ENCODE results near the gene CMSS1. TPM values are rescaled to one million over a fixed set of nuclear protein-coding genes. Genes with fewer than 3 reads are reported as not detected.

The CMSS1 gene
- total RNA-seq, 1 donor from 2014 or later: 34.8 TPM

DNA sequence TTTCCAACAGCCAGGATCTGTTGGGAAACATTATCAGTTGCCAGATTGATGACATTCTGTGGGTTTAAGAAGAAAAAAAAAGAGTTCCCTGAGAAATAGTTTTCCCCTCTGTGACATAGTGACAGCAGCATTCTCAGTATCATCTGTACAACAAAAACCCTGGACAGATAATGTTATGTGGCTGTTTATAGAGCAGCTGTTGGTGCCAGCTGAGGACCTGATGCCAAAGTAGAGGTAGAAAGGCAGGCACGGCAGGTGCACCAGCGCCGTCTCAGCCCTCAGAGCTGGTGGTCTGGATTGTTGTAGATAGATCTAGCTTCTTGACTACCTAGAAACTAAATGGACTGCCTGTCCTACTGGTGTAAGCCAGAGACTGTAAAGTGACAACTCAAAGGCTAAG is 352.8 kb downstream of the CMSS1 start:
- H3K4me1 ChIP-seq: peaks cover 41% of the 10 kb centered on the region
- TF ChIP-seq, protein P1, sequence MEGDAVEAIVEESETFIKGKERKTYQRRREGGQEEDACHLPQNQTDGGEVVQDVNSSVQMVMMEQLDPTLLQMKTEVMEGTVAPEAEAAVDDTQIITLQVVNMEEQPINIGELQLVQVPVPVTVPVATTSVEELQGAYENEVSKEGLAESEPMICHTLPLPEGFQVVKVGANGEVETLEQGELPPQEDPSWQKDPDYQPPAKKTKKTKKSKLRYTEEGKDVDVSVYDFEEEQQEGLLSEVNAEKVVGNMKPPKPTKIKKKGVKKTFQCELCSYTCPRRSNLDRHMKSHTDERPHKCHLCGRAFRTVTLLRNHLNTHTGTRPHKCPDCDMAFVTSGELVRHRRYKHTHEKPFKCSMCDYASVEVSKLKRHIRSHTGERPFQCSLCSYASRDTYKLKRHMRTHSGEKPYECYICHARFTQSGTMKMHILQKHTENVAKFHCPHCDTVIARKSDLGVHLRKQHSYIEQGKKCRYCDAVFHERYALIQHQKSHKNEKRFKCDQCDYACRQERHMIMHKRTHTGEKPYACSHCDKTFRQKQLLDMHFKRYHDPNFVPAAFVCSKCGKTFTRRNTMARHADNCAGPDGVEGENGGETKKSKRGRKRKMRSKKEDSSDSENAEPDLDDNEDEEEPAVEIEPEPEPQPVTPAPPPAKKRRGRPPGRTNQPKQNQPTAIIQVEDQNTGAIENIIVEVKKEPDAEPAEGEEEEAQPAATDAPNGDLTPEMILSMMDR (IDR thresholded peaks at IDR 0.05; ENCODE audit: borderline replicate concordance): no peak
- peak overlapping the region; percentile 59 for H3K27ac ChIP-seq (replicated peaks)
- H3K27me3 ChIP-seq (ENCODE audit: low read depth): no peaks in the 10 kb centered on the region
- DNase-seq: no peak
- H3K9me3 ChIP-seq (replicated peaks): no peaks in the 10 kb centered on the region
- intact Hi-C loops (cut with micrococcal nuclease): no loop called here
- H3K36me3 ChIP-seq: peaks cover 6% of the 10 kb centered on the region
- no peak overlapping the region for H3K4me3 ChIP-seq

DNA sequence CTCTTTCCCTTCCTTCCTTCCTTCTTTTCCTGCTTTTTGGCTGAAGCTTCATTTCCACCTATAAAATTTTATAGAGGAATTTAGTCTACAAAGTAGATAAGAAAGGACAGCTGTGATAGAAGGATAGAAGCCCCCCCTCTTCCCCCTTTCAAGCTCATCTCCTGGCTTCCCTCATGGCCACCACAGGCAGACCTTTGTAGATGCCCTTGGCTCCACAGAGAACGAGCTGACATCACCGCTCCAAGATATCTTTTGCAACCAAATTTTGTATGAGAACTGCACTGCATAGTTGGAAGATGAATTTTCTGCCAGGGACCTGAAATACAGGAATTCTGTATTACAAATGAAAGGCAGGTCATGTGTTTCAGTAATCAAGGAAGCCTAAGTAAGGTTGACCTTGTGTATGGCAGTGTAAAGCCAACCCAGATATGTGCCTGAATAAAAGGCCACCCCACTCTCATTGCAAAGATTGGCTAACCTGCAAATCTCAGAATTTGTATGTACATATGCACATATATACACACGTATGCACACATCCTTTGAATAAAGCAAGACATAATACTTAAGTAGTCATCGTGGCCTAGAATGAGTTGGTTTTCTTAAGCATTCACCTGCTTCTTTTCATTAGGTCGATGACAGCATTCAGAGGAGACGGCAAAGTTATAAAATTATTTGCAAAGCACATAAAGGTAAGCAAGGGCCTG is 353.7 kb downstream of the CMSS1 start:
- DNase-seq: no peak
- Histone ChIP-seq H3K27ac (replicated peaks) (no peak overlapping the region), H3K4me3 (no peak overlapping the region), H3K9me3 (replicated peaks) (no peaks in the 10 kb centered on the region), H3K27me3 (ENCODE audit: low read depth) (no peaks in the 10 kb centered on the region), H3K36me3 (peaks cover 6% of the 10 kb centered on the region), H3K4me1 (peaks cover 49% of the 10 kb centered on the region)
- TF ChIP-seq, protein P1 (IDR thresholded peaks at IDR 0.05; ENCODE audit: borderline replicate concordance): no peak
- intact Hi-C loops (cut with micrococcal nuclease): no loop called here

DNA sequence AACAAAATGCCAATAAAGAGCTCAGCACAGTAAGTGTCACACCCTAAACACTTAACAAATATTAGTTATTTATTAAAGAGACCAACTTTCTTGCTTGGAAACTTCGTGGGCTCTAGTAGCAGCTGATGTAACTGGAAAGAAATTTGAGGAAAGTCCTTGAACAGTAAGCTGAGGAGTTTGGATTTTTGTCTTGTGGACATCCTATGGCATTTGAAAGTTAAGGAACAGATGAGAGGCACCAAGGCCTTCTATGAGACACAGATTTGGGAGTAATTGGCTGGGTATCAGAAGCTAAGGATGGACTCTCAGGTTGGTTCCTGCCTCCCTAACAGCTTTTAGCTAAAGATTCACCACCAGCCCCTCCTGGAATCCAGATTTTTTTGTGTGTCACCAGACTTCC is 356.3 kb downstream of the CMSS1 start:
- no peak for DNase-seq
- intact Hi-C loops (cut with micrococcal nuclease): no loop called here
- TF ChIP-seq, protein P1 (IDR thresholded peaks at IDR 0.05; ENCODE audit: borderline replicate concordance): no peak
- H3K4me1 ChIP-seq: peaks cover 40% of the 10 kb centered on the region
- H3K27ac ChIP-seq (replicated peaks): no peak overlapping the region
- peaks cover 16% of the 10 kb centered on the region for H3K36me3 ChIP-seq
- peaks cover 3% of the 10 kb centered on the region for H3K9me3 ChIP-seq (replicated peaks)
- H3K27me3 ChIP-seq (ENCODE audit: low read depth): no peaks in the 10 kb centered on the region
- H3K4me3 ChIP-seq: no peak overlapping the region

DNA sequence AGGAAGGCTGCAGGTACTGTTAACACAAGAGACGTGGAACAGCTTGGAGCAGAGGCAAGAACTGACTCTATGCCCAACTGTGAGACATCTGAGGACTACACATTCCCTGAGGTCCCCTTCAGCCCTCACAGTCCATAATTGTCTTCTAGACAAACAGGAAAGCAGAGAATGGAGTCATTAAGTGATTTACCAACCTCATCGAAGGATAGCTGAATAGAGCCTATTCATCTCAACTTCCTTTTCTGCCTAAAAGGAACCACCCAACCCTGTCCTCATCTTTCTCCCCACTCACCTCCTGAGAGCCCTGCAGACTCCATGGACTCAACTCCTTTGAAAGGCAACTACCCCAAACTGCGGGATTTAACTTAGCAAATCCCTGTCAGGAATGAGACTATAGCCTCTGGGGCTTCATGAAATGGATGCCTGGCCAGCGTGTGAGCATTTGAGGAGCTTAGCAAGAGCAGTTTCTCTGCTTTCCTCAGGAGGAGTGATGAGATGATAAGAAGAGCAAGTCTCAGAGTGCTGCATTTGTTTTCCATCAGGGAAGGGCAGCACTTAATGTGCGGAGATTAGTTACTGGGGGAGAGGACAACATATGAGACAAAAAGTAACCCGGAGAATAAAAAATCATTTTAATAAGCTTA is 358.1 kb downstream of the CMSS1 start:
- Histone ChIP-seq H3K4me3 (no peak overlapping the region), H3K27me3 (ENCODE audit: low read depth) (no peaks in the 10 kb centered on the region), H3K36me3 (peaks cover 29% of the 10 kb centered on the region), H3K27ac (replicated peaks) (peak overlapping the region; percentile 60), H3K9me3 (replicated peaks) (peaks cover 19% of the 10 kb centered on the region), H3K4me1 (peaks cover 22% of the 10 kb centered on the region)
- intact Hi-C loops (cut with micrococcal nuclease): no loop called here
- no peak for DNase-seq
- TF ChIP-seq, protein P1 (IDR thresholded peaks at IDR 0.05; ENCODE audit: borderline replicate concordance): no peak

DNA sequence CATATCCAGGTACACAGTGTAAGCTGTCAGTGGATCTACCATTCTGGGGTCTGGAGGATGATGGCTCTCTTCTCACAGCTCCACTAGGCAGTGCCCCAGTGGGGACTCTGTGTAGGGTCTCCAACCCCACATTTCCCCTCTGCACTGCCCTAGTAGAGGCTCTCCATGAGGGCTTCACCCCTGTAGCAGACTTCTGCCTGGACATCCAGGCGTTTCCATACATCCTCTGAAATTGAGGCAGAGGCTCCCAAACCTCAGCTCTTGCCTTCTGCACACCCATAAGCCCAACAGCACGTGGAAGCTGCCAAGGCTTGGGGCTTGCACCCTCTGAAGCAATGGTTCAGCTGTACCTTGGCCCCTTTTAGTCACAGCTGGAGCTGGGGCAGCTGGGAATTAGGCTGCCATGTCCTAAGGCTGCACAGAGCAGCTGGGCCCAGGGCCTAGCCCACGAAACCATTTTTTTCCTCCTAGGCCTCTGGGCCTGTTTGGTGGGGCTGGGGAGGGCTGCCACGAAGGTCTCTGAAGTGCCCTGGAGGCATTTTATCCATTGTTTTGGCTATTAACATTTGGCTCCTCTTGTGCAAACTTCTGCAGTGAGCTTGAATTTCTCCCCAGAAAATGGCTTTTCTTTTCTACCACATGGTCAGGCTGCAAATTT is 362.2 kb downstream of the CMSS1 start:
- H3K9me3 ChIP-seq (replicated peaks): peaks cover 19% of the 10 kb centered on the region
- no peak for DNase-seq
- no peak overlapping the region for H3K4me3 ChIP-seq
- peaks cover 23% of the 10 kb centered on the region for H3K36me3 ChIP-seq
- H3K27me3 ChIP-seq (ENCODE audit: low read depth): no peaks in the 10 kb centered on the region
- H3K27ac ChIP-seq (replicated peaks): no peak overlapping the region
- TF ChIP-seq, protein P1 (IDR thresholded peaks at IDR 0.05; ENCODE audit: borderline replicate concordance): no peak
- intact Hi-C loops (cut with micrococcal nuclease): no loop called here
- H3K4me1 ChIP-seq: peaks cover 17% of the 10 kb centered on the region

All from left ventricle myocardium inferior (tissue), 1 donor.